Stomach (tissue), 9 donors: ENCODE measurements around the gene NCOA3. TPM values are rescaled to one million over a fixed set of nuclear protein-coding genes. Genes with fewer than 3 reads are reported as not detected.

Experiments
- DNase-seq, 2 donors: peaks; one replicate each; pipeline versions ENCODE4 v3.0.0 to v3.0.0-alpha.2; 2013 to 2019
- H3K27ac ChIP-seq, 5 donors: fragments of 200-600 bp in 4 of 5; sonication (generic) in 4 of 5; one replicate each; pipeline ENCODE4 v1.5.1; 2013 to 2019; ENCODE audit warnings: mild to moderate bottlenecking in 1 of 5, moderate library complexity in 1 of 5
- H3K27me3 ChIP-seq, 3 donors: fragments of 200-600 bp; sonication (generic); one replicate each; pipeline ENCODE4 v1.5.1; 2017 to 2019; ENCODE audit warnings: mixed run types in 1 of 3
- H3K36me3 ChIP-seq, 4 donors: fragments of 200-600 bp; sonication (generic); 1 replicate in 3 of 4; 2 replicates in 1 of 4; pipeline ENCODE4 v1.5.1; 2016 to 2019
- H3K4me1 ChIP-seq, 4 donors: fragments of 200-600 bp; sonication (generic); one replicate each; pipeline ENCODE4 v1.5.1; 2016 to 2019
- H3K4me3 ChIP-seq, 4 donors: fragments of 200-600 bp; sonication (generic) in 3 of 4; one replicate each; pipeline ENCODE4 v1.5.1; 2016 to 2019; ENCODE audit warnings: mild to moderate bottlenecking in 1 of 4
- H3K9me3 ChIP-seq, 4 donors: fragments of 200-600 bp; sonication (generic); one replicate each; pipeline ENCODE4 v1.5.1; 2016 to 2019
- CTCF ChIP-seq, 7 experiments: fragments of 450-650 bp in 4 of 7; fragments of 200-600 bp in 3 of 7; sonication (generic) in 3 of 7; IDR thresholded peaks; one replicate each; pipeline ENCODE4 v1.5.1; 2016 to 2019; ENCODE audit warnings: antibody characterized with exemption in 7 of 7, control low read depth in 2 of 7, mild to moderate bottlenecking in 1 of 7
- EP300 ChIP-seq: sonication (generic); formaldehyde crosslinking; IDR thresholded peaks from one replicate; pipeline ENCODE4 v1.6.1; 2017; ENCODE audit warnings: antibody characterized with exemption
- POLR2A ChIP-seq, 4 donors: fragments of 450-650 bp; IDR thresholded peaks; one replicate each; pipeline ENCODE4 v1.6.1; 2016; ENCODE audit warnings: antibody characterized with exemption in 4 of 4, control low read depth in 2 of 4, mild to moderate bottlenecking in 1 of 4, moderate library complexity in 1 of 4
- POLR2AphosphoS5 ChIP-seq, 3 donors: sonication (generic); formaldehyde crosslinking; IDR thresholded peaks; one replicate each; pipeline ENCODE4 v1.6.1; 2016; ENCODE audit warnings: antibody characterized with exemption in 3 of 3
- WGBS, 5 donors: extraction: QIAGEN DNeasy Blood & Tissue Kit in 3 of 5; methylation state at CpG; one replicate each; pipeline versions ENCODE4 v1.1.5 to v1.1.7; 2013 to 2018; 5-methylcytosine and 5-hydroxymethylcytosine counted together
- intact Hi-C: fragments of 100-400 bp; cut with DNase I; formaldehyde crosslinking; loops from one replicate; pipeline ENCODE4 v1.15.1; 2023; ENCODE audit warnings: low total_unique reads
- polyA plus RNA-seq, 3 donors: library from polyadenylated mRNA; stranded (reverse); fragments of 200-250 nt; gene quantifications; one replicate each; pipeline ENCODE4 v1.2.3, GENCODE V29; 2013
- total RNA-seq, 5 donors: library from RNA; depleted of rRNA; stranded (reverse); fragments of >200 nt; gene quantifications; one replicate each; pipeline versions ENCODE4 v1.1.0 to v1.2.3, GENCODE V29; 2014 to 2016
- donor health status: healthy with polysubstance abuse.
- donor health status: Bipolar disorder and iron deficiency.
- donor health status: healthy.

Gene NCOA3
- total and polyA plus RNA-seq, 8 donors: 4.1 to 60.8 (median 16.3) TPM

- no peaks in the 10 kb centered on the region for H3K36me3 ChIP-seq
- DNase-seq: no peak
- H3K27ac ChIP-seq: no peak overlapping the region
- 88 to 94% (median 92%) methylated on average over 4 of the region's 4 CpGs for WGBS, 5 donors
- TF ChIP-seq POLR2AphosphoS5 (IDR thresholded peaks at IDR 0.05): no peak
- TF ChIP-seq EP300: no peak
- no peak for TF ChIP-seq CTCF (IDR thresholded peaks at IDR 0.05)
- no peak for TF ChIP-seq POLR2A (IDR thresholded peaks at IDR 0.05)
- peaks cover 0 to 5% (median 2%) of the 10 kb centered on the region in 4 donors for H3K4me1 ChIP-seq
- no peak overlapping the region for H3K4me3 ChIP-seq
- H3K27me3 ChIP-seq: no peaks in the 10 kb centered on the region
- no peaks in the 10 kb centered on the region for H3K9me3 ChIP-seq
- intact Hi-C loops: no loop called here
Measured at GRCh38 chr20:47475419-47476044, 26.2 kb upstream of the NCOA3 start.

GRCh38 chr20:47476452-47476851 is 25.2 kb upstream of the NCOA3 start:
- H3K27ac ChIP-seq: no peak overlapping the region
- TF ChIP-seq EP300 (no peak), CTCF (IDR thresholded peaks at IDR 0.05) (no peak), POLR2A (IDR thresholded peaks at IDR 0.05) (no peak), POLR2AphosphoS5 (IDR thresholded peaks at IDR 0.05) (no peak)
- H3K9me3 ChIP-seq: no peaks in the 10 kb centered on the region
- no peaks in the 10 kb centered on the region for H3K27me3 ChIP-seq
- H3K4me3 ChIP-seq: no peak overlapping the region
- no peak for DNase-seq
- 91 to 100% (median 96%) methylated on average over 2 of the region's 2 CpGs for WGBS, 5 donors
- intact Hi-C loops: no loop called here
- H3K36me3 ChIP-seq: no peaks in the 10 kb centered on the region
- peaks cover 0 to 5% (median 2%) of the 10 kb centered on the region in 4 donors for H3K4me1 ChIP-seq

GRCh38 chr20:47479093-47479492 is 22.6 kb upstream of the NCOA3 start:
- H3K27me3 ChIP-seq: no peaks in the 10 kb centered on the region
- H3K4me3 ChIP-seq: no peak overlapping the region
- H3K9me3 ChIP-seq: no peaks in the 10 kb centered on the region
- H3K36me3 ChIP-seq: no peaks in the 10 kb centered on the region
- no peak for TF ChIP-seq POLR2A (IDR thresholded peaks at IDR 0.05)
- no peak for TF ChIP-seq CTCF (IDR thresholded peaks at IDR 0.05)
- TF ChIP-seq EP300: no peak
- no peak for TF ChIP-seq POLR2AphosphoS5 (IDR thresholded peaks at IDR 0.05)
- WGBS, 5 donors: 94 to 96% (median 95%) methylated on average over 4 of the region's 4 CpGs
- DNase-seq: no peak
- H3K4me1 ChIP-seq: peaks cover 0 to 5% (median 2%) of the 10 kb centered on the region in 4 donors
- no peak overlapping the region for H3K27ac ChIP-seq
- intact Hi-C loops: no loop called here

GRCh38 chr20:47479506-47479905 is 22.2 kb upstream of the NCOA3 start:
- no peaks in the 10 kb centered on the region for H3K9me3 ChIP-seq
- H3K4me3 ChIP-seq: no peak overlapping the region
- TF ChIP-seq EP300 (no peak), POLR2AphosphoS5 (IDR thresholded peaks at IDR 0.05) (peak in 1 of 3 donors; percentile 53)
- intact Hi-C loops: no loop called here
- H3K27me3 ChIP-seq: no peaks in the 10 kb centered on the region
- peaks cover 0 to 5% (median 2%) of the 10 kb centered on the region in 4 donors for H3K4me1 ChIP-seq
- peak in 1 of 2 donors; percentile 34 for DNase-seq
- H3K27ac ChIP-seq: no peak overlapping the region
- H3K36me3 ChIP-seq: no peaks in the 10 kb centered on the region

GRCh38 chr20:47480239-47480638 is 21.4 kb upstream of the NCOA3 start:
- peaks cover 0 to 5% (median 2%) of the 10 kb centered on the region in 4 donors for H3K4me1 ChIP-seq
- H3K27me3 ChIP-seq: no peaks in the 10 kb centered on the region
- no peak overlapping the region for H3K4me3 ChIP-seq
- H3K9me3 ChIP-seq: no peaks in the 10 kb centered on the region
- no peak for DNase-seq
- H3K36me3 ChIP-seq: no peaks in the 10 kb centered on the region
- TF ChIP-seq CTCF (IDR thresholded peaks at IDR 0.05): no peak
- TF ChIP-seq EP300: no peak
- TF ChIP-seq POLR2A (IDR thresholded peaks at IDR 0.05): no peak
- TF ChIP-seq POLR2AphosphoS5 (IDR thresholded peaks at IDR 0.05): no peak
- WGBS, 5 donors: 77 to 83% (median 79%) methylated on average over 6 of the region's 6 CpGs
- no peak overlapping the region for H3K27ac ChIP-seq
- intact Hi-C loops: no loop called here
